MCF 10A (cell line): ENCODE results near the gene KIF6. TPM values are rescaled to one million over a fixed set of nuclear protein-coding genes. Genes with fewer than 3 reads are reported as not detected.

Source experiments
- BruUV-seq: library from RNA; stranded (reverse); fragments of 400-500 nt; replicated peaks from 2 replicates; lab custom pipeline; 2021; lab: Mats Ljungman, UMichigan
- CTCF ChIA-PET: fragments of 300-600 bp; sonication (Branson Sonifier 250); formaldehyde crosslinking; extraction: SDS; loops from one replicate; lab custom pipeline; 2021; ENCODE audit warnings: antibody characterized with exemption, inconsistent platforms; lab: Yijun Ruan, JAX
- POLR2A ChIA-PET: fragments of 300-600, 350-650 bp; sonication (Branson Sonifier 250); formaldehyde crosslinking; extraction: SDS; loops from one replicate; lab custom pipeline; 2020; ENCODE audit warnings: antibody characterized with exemption, inconsistent platforms; lab: Yijun Ruan, JAX
- DNase-seq: peaks from one replicate; pipeline ENCODE4 v3.0.0-alpha.2; 2018; ENCODE audit not compliant: unreplicated experiment
- H3K27ac Mint-ChIP-seq: one replicate; pipeline ENCODE4 v1.8.0; 2022; ENCODE audit warnings: mild to moderate bottlenecking, low read depth, mixed read lengths; ENCODE audit not compliant: unreplicated experiment
- H3K27me3 Mint-ChIP-seq: one replicate; pipeline ENCODE4 v1.8.0; 2022; ENCODE audit warnings: mixed read lengths; ENCODE audit not compliant: insufficient read depth, unreplicated experiment
- H3K36me3 Mint-ChIP-seq: one replicate; pipeline ENCODE4 v1.8.0; 2022; ENCODE audit warnings: mild to moderate bottlenecking, moderate library complexity, mixed read lengths; ENCODE audit not compliant: insufficient read depth, unreplicated experiment
- H3K4me1 Mint-ChIP-seq: one replicate; pipeline ENCODE4 v1.8.0; 2022; ENCODE audit warnings: mixed read lengths; ENCODE audit not compliant: insufficient read depth, unreplicated experiment
- H3K4me3 Mint-ChIP-seq: one replicate; pipeline ENCODE4 v1.8.0; 2022; ENCODE audit warnings: mild to moderate bottlenecking, moderate library complexity, mixed read lengths; ENCODE audit not compliant: unreplicated experiment
- H3K9me3 Mint-ChIP-seq: one replicate; pipeline ENCODE4 v1.8.0; 2022; ENCODE audit warnings: mixed read lengths; ENCODE audit not compliant: unreplicated experiment
- CTCF ChIP-seq: fragments of 200-600 bp; IDR thresholded peaks from one replicate; pipeline ENCODE4 v1.8.0; 2022; ENCODE audit warnings: antibody characterized with exemption, mild to moderate bottlenecking; ENCODE audit not compliant: unreplicated experiment
- intact Hi-C: fragments of 100-400 bp; cut with micrococcal nuclease; formaldehyde crosslinking; loops from 2 replicates; pipeline ENCODE4 v1.14.1; 2022
- total RNA-seq: library from RNA; stranded (reverse); gene quantifications from 2 replicates; pipeline ENCODE4 v1.2.3, GENCODE V29; 2022

Gene KIF6
- total RNA-seq, 1 experiment from 2014 or later = 0.91 TPM

GRCh38 chr6:39319621-39320362, 405.4 kb downstream of the KIF6 start:
- peaks cover 4% of the 10 kb centered on the region for H3K36me3 Mint-ChIP-seq
- no peak overlapping the region for H3K4me3 Mint-ChIP-seq
- no TSS peak for BruUV-seq
- no peak overlapping the region for H3K27ac Mint-ChIP-seq
- no peaks in the 10 kb centered on the region for H3K9me3 Mint-ChIP-seq
- no peak for DNase-seq
- POLR2A ChIA-PET = no interaction called here
- H3K27me3 Mint-ChIP-seq = peaks cover 37% of the 10 kb centered on the region
- TF ChIP-seq CTCF = no peak
- intact Hi-C loops = no loop called here
- CTCF ChIA-PET = interaction anchor here (0.5 to 4.8 kb wide), 3 partner anchors 10 to 1380 kb away, joined by 3 to 17 read pairs (median 5); no protein-coding TSS in a partner anchor
- H3K4me1 Mint-ChIP-seq = no peaks in the 10 kb centered on the region

DNA sequence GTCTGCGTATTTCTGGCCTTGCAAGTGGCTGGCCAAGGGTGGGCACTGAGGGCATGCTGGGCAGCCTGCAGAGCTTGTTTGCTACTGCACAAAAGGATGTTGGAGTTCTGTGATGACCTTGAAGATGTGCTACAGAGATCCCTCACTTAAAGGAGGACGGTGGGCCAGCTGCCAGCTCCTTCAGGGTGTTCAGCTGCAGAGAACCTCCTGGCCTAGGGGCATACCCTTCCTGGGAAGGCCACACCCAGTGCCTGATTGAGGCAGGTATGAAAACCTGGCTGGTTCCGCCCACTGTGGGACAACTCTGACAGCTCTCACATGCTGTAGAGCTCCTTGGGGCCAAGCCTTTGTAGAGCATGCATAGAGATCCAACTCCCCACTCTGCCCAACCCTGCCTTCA, 408.0 kb downstream of the KIF6 start:
- intact Hi-C loops = no loop called here
- DNase-seq = no peak
- ChIA-PET CTCF (interaction anchor here (1.1 kb wide), 1 partner anchor 344 kb away, joined by 3 read pairs; no protein-coding TSS in a partner anchor), POLR2A (no interaction called here)
- no peak overlapping the region for H3K27ac Mint-ChIP-seq
- TF ChIP-seq CTCF = no peak
- no peaks in the 10 kb centered on the region for H3K4me1 Mint-ChIP-seq
- H3K4me3 Mint-ChIP-seq = no peak overlapping the region
- no TSS peak for BruUV-seq
- H3K27me3 Mint-ChIP-seq = peaks cover 29% of the 10 kb centered on the region
- no peaks in the 10 kb centered on the region for H3K9me3 Mint-ChIP-seq
- H3K36me3 Mint-ChIP-seq = peaks cover 4% of the 10 kb centered on the region

- no TSS peak for BruUV-seq
- ChIA-PET POLR2A (no interaction called here), CTCF (interaction anchor here (0.6 to 8.3 kb wide), 5 partner anchors 8 to 340 kb away, joined by 3 to 70 read pairs (median 3); no protein-coding TSS in a partner anchor)
- DNase-seq = no peak
- Mint-ChIP-seq H3K4me1 (no peaks in the 10 kb centered on the region), H3K27me3 (peaks cover 24% of the 10 kb centered on the region), H3K9me3 (no peaks in the 10 kb centered on the region), H3K27ac (no peak within 1 kb of the TSS), H3K36me3 (peaks cover 4% of the 10 kb centered on the region), H3K4me3 (no peak within 1 kb of the TSS)
- no peak for TF ChIP-seq CTCF
- intact Hi-C loops = no loop called here
These were observed 410.9 kb downstream of the KIF6 start, which contains the start of gene KCNK17 for GRCh38 chr6:39314273-39314795. Gene KCNK17, minus strand, starts transcription at chr6:39314419. Its CDS starts 99 bp downstream, at chr6:39314320.

GRCh38 chr6:39313526-39314272, 411.5 kb downstream of the KIF6 start:
- H3K4me3 Mint-ChIP-seq = no peak overlapping the region
- intact Hi-C loops = no loop called here
- CTCF ChIA-PET = interaction anchor here (0.6 to 8.3 kb wide), 6 partner anchors 8 to 909 kb away, joined by 3 to 70 read pairs (median 3); no protein-coding TSS in a partner anchor

More at GRCh38 chr6:39313526-39314272, 411.5 kb downstream of the KIF6 start:
- H3K27me3 Mint-ChIP-seq = peaks cover 18% of the 10 kb centered on the region
- no peaks in the 10 kb centered on the region for H3K9me3 Mint-ChIP-seq
- TF ChIP-seq CTCF = no peak
- H3K4me1 Mint-ChIP-seq = no peaks in the 10 kb centered on the region
- no peak overlapping the region for H3K27ac Mint-ChIP-seq
- no TSS peak for BruUV-seq
- no peak for DNase-seq
- H3K36me3 Mint-ChIP-seq = peaks cover 4% of the 10 kb centered on the region
- POLR2A ChIA-PET = no interaction called here
